CD14-positive monocyte (primary cell): Measurements from ENCODE around the gene SLC39A9. TPM values are rescaled to one million over a fixed set of nuclear protein-coding genes. Genes with fewer than 3 reads are reported as not detected.

Source experiments
- DNase-seq, 3 donors: peaks; one replicate each; pipeline ENCODE4 v3.0.0-alpha.2; 2011 to 2022
- H2AFZ ChIP-seq: 2 replicates; pipeline ENCODE4 v1.6.0; 2012; ENCODE audit warnings: mild to moderate bottlenecking, low read depth, low read length, inconsistent platforms; ENCODE audit not compliant: insufficient read depth, poor library complexity, severe bottlenecking
- H3K27ac ChIP-seq, 2 donors: 1 replicate in 1 of 2; 2 replicates in 1 of 2; pipeline ENCODE4 v1.5.1; 2012 to 2013; ENCODE audit warnings: low read length in 2 of 2, control low read depth in 1 of 2, inconsistent platforms in 1 of 2, low read depth in 1 of 2, mild to moderate bottlenecking in 1 of 2
- H3K27me3 ChIP-seq, 2 donors: one replicate each; pipeline versions ENCODE4 v1.6.0 to v1.6.1; 2011 to 2013; ENCODE audit warnings: low read length in 2 of 2; ENCODE audit not compliant: control insufficient read depth in 2 of 2, insufficient read depth in 2 of 2
- H3K36me3 ChIP-seq, 2 donors: replicated peaks in 1 of 2; 1 replicate in 1 of 2; 2 replicates in 1 of 2; pipeline versions ENCODE4 v1.5.1 to v1.6.1; 2012 to 2013; ENCODE audit warnings: low read length in 2 of 2, control low read depth in 1 of 2, inconsistent platforms in 1 of 2, mild to moderate bottlenecking in 1 of 2; ENCODE audit not compliant: insufficient read depth in 2 of 2, control insufficient read depth in 1 of 2
- H3K4me1 ChIP-seq, 2 donors: 1 replicate in 1 of 2; 2 replicates in 1 of 2; pipeline versions ENCODE4 v1.5.1 to v1.6.1; 2012 to 2013; ENCODE audit warnings: low read length in 2 of 2, control low read depth in 1 of 2, inconsistent platforms in 1 of 2, mild to moderate bottlenecking in 1 of 2, moderate library complexity in 1 of 2; ENCODE audit not compliant: insufficient read depth in 2 of 2, control insufficient read depth in 1 of 2
- H3K4me2 ChIP-seq: replicated peaks from 2 replicates; pipeline ENCODE3; 2012; ENCODE audit warnings: low read length, moderate library complexity, mild to moderate bottlenecking; ENCODE audit not compliant: poor library complexity, severe bottlenecking; ENCODE audit errors: extremely low read depth
- H3K4me3 ChIP-seq, 3 experiments: fragments of 200-600 bp in 1 of 3; sonication (generic) in 1 of 3; replicated peaks in 1 of 3; 1 replicate in 2 of 3; 2 replicates in 1 of 3; pipeline ENCODE4 v1.5.1; 2011 to 2013; ENCODE audit warnings: low read length in 3 of 3, mild to moderate bottlenecking in 3 of 3, control low read depth in 2 of 3, low read depth in 2 of 3, inconsistent platforms in 1 of 3, moderate library complexity in 1 of 3
- H3K79me2 ChIP-seq: 2 replicates; pipeline ENCODE4 v1.6.0; 2012; ENCODE audit warnings: mild to moderate bottlenecking, control low read depth, inconsistent platforms, low read length, moderate library complexity; ENCODE audit not compliant: insufficient read depth
- H3K9ac ChIP-seq: 2 replicates; pipeline ENCODE4 v1.6.0; 2017; ENCODE audit warnings: low read length, mild to moderate bottlenecking; ENCODE audit not compliant: insufficient read depth, poor library complexity, severe bottlenecking
- H3K9me3 ChIP-seq, 2 donors: replicated peaks in 1 of 2; 1 replicate in 1 of 2; 2 replicates in 1 of 2; pipeline versions ENCODE4 v1.5.1 to v1.6.1; 2012 to 2013; ENCODE audit warnings: low read length in 2 of 2, control low read depth in 1 of 2; ENCODE audit not compliant: control insufficient read depth in 1 of 2, insufficient read depth in 1 of 2
- H4K20me1 ChIP-seq: 2 replicates; pipeline ENCODE4 v1.6.0; 2012; ENCODE audit warnings: mild to moderate bottlenecking, low read length, control low read depth, moderate library complexity; ENCODE audit not compliant: insufficient read depth
- H3K27ac Mint-ChIP-seq, 7 donors: one replicate each; pipeline ENCODE4 v1.8.0; 2020; ENCODE audit warnings: mild to moderate bottlenecking in 7 of 7, mixed read lengths in 7 of 7, moderate library complexity in 6 of 7, inconsistent platforms in 2 of 7
- H3K27me3 Mint-ChIP-seq, 3 donors: one replicate each; pipeline ENCODE4 v1.8.0; 2021 to 2022; ENCODE audit warnings: low read depth in 3 of 3, mild to moderate bottlenecking in 3 of 3, mixed read lengths in 3 of 3, moderate library complexity in 3 of 3, inconsistent platforms in 1 of 3
- H3K36me3 Mint-ChIP-seq, 2 donors: one replicate each; pipeline ENCODE4 v1.8.0; 2020; ENCODE audit warnings: mixed read lengths in 2 of 2, inconsistent platforms in 1 of 2, mild to moderate bottlenecking in 1 of 2
- H3K4me1 Mint-ChIP-seq: one replicate; pipeline ENCODE4 v1.8.0; 2020; ENCODE audit warnings: mild to moderate bottlenecking, mixed read lengths
- H3K4me3 Mint-ChIP-seq, 2 donors: one replicate each; pipeline ENCODE4 v1.8.0; 2020; ENCODE audit warnings: mild to moderate bottlenecking in 2 of 2, mixed read lengths in 2 of 2, moderate library complexity in 1 of 2
- H3K9me3 Mint-ChIP-seq, 7 donors: one replicate each; pipeline ENCODE4 v1.8.0; 2020 to 2022; ENCODE audit warnings: mixed read lengths in 7 of 7, mild to moderate bottlenecking in 6 of 7, moderate library complexity in 6 of 7, inconsistent platforms in 2 of 7
- CTCF ChIP-seq: fragments of 200-600 bp; IDR thresholded peaks from one replicate; pipeline ENCODE4 v1.8.0; 2022; ENCODE audit warnings: antibody characterized with exemption, mild to moderate bottlenecking
- WGBS: methylation state at CpG from one replicate; pipeline ENCODE4 v1.1.5; 2013; ENCODE audit warnings: missing lambda C conversion rate; ENCODE audit not compliant: insufficient coverage; 5-methylcytosine and 5-hydroxymethylcytosine counted together
- intact Hi-C, 2 donors: fragments of 100-400 bp; cut with micrococcal nuclease; formaldehyde crosslinking; loops; one replicate each; pipeline versions ENCODE4 v1.15.0 to v1.15.1; 2023
- polyA plus RNA-seq, 3 donors: library from polyadenylated mRNA; depleted of rRNA in 1 of 3; unstranded in 2 of 3; stranded (reverse) in 1 of 3; fragments of 300-500 nt in 2 of 3; fragments of >200 nt in 1 of 3; fragmentation: Illumina TruSeq in 2 of 3; gene quantifications; 1 replicate in 2 of 3; 2 replicates in 1 of 3; pipeline ENCODE4 v1.2.3, GENCODE V29; 2012 to 2021

Gene SLC39A9
- polyA plus RNA-seq, 3 donors = 28.6 to 44.2 (median 37.6) TPM

GRCh38 chr14:69464829-69465228 lies 66.3 kb downstream of the SLC39A9 start:
- no peaks in the 10 kb centered on the region for H3K9me3 ChIP-seq
- peaks cover 16% of the 10 kb centered on the region for H3K4me1 Mint-ChIP-seq
- peaks cover 0 to 7% (median 0%) of the 10 kb centered on the region in 3 donors for H3K27me3 Mint-ChIP-seq
- no peaks in the 10 kb centered on the region for H3K27me3 ChIP-seq
- no peak overlapping the region for H3K4me2 ChIP-seq
- TF ChIP-seq CTCF = no peak
- H2AFZ ChIP-seq = no peak overlapping the region
- H3K4me1 ChIP-seq = peaks cover 14 to 15% of the 10 kb centered on the region in 2 donors
- no peak overlapping the region for H3K4me3 ChIP-seq
- peaks cover 23 to 26% of the 10 kb centered on the region in 2 donors for H3K36me3 Mint-ChIP-seq
- H3K79me2 ChIP-seq = no peaks in the 10 kb centered on the region
- no peak overlapping the region for H3K4me3 Mint-ChIP-seq
- no peak overlapping the region for H3K9ac ChIP-seq
- intact Hi-C loops = no loop called here
- no peak for DNase-seq
- 97% methylated on average over 5 of the region's 6 CpGs for WGBS
- H3K9me3 Mint-ChIP-seq = no peaks in the 10 kb centered on the region
- no peaks in the 10 kb centered on the region for H4K20me1 ChIP-seq
- no peak overlapping the region for H3K27ac ChIP-seq
- peaks cover 17 to 26% of the 10 kb centered on the region in 2 donors for H3K36me3 ChIP-seq
- H3K27ac Mint-ChIP-seq = no peak overlapping the region

GRCh38 chr14:69468949-69469348 lies 70.5 kb downstream of the SLC39A9 start:
- DNase-seq = peak; percentile 11 to 27 (median 16)
- Histone ChIP-seq H3K4me3 (no peak overlapping the region), H3K4me1 (peaks cover 14 to 15% of the 10 kb centered on the region in 2 donors), H2AFZ (no peak overlapping the region), H3K79me2 (no peaks in the 10 kb centered on the region), H3K9me3 (no peaks in the 10 kb centered on the region), H3K27ac (peak overlapping the region in 1 of 2 donors; percentile 64), H3K9ac (no peak overlapping the region), H3K27me3 (no peaks in the 10 kb centered on the region), H3K36me3 (no peaks in the 10 kb centered on the region), H3K4me2 (peak overlapping the region; percentile 7), H4K20me1 (no peaks in the 10 kb centered on the region)
- intact Hi-C loops = no loop called here
- H3K27me3 Mint-ChIP-seq = peaks cover 0 to 14% (median 3%) of the 10 kb centered on the region in 3 donors
- peak overlapping the region in 3 of 7 donors; percentile 40 to 83 (median 50) for H3K27ac Mint-ChIP-seq
- WGBS = no CpG with 5 or more reads among the region's 2 CpGs
- TF ChIP-seq CTCF = no peak
- peaks cover 16% of the 10 kb centered on the region for H3K4me1 Mint-ChIP-seq
- H3K4me3 Mint-ChIP-seq = no peak overlapping the region
- H3K36me3 Mint-ChIP-seq = peaks cover 0 to 6% of the 10 kb centered on the region in 2 donors
- peaks cover 0 to 3% (median 0%) of the 10 kb centered on the region in 7 donors for H3K9me3 Mint-ChIP-seq
